SK-N-SH (cell line): ENCODE results near the gene GPC2. TPM values are rescaled to one million over a fixed set of nuclear protein-coding genes. Genes with fewer than 3 reads are reported as not detected.

ENCODE experiments used
- CTCF ChIA-PET: fragments of 300-600, 350-600 bp; formaldehyde crosslinking; extraction: SDS; loops from one replicate; lab custom pipeline; 2021; lab: Yijun Ruan, JAX
- POLR2A ChIA-PET: fragments of 350-600 bp; sonication (Branson Sonifier 250); formaldehyde crosslinking; extraction: SDS; loops from one replicate; lab custom pipeline; 2020; ENCODE audit warnings: antibody characterized with exemption, inconsistent platforms; lab: Yijun Ruan, JAX
- DNase-seq: peaks from one replicate; pipeline ENCODE4 v3.0.0; 2012
- H2AFZ ChIP-seq: fragments of 200-600 bp; sonication (generic); 2 replicates; pipeline ENCODE4 v1.8.1; 2016; ENCODE audit warnings: antibody characterized with exemption, mild to moderate bottlenecking, low read depth
- H3F3A ChIP-seq: fragments of 200-600 bp; sonication (generic); replicated peaks from 2 replicates; pipeline ENCODE3; 2016; ENCODE audit warnings: antibody characterized with exemption, mild to moderate bottlenecking; ENCODE audit not compliant: insufficient read depth
- H3K27ac ChIP-seq, 2 experiments: fragments of 200-500 bp in 1 of 2; fragments of 200-600 bp in 1 of 2; sonication (Bioruptor generic) in 1 of 2; sonication (generic), shearing (Covaris generic) in 1 of 2; 2 replicates each; pipeline versions ENCODE4 v1.5.1 to v1.6.1; 2014 to 2016; ENCODE audit warnings: low read depth in 2 of 2, inconsistent platforms in 1 of 2, low read length in 1 of 2, mild to moderate bottlenecking in 1 of 2, mixed read lengths in 1 of 2
- H3K27me3 ChIP-seq: fragments of 200-600 bp; sonication (generic), shearing (Covaris generic); 2 replicates; pipeline ENCODE4 v1.6.1; 2016; ENCODE audit warnings: mixed run types; ENCODE audit not compliant: insufficient read depth
- H3K36me3 ChIP-seq, 2 experiments: fragments of 200-500 bp in 1 of 2; fragments of 200-600 bp in 1 of 2; sonication (Bioruptor generic) in 1 of 2; sonication (generic) in 1 of 2; replicated peaks in 1 of 2; 2 replicates each; pipeline versions ENCODE3 to v1.5.1; 2014 to 2016; ENCODE audit warnings: low read length in 1 of 2, mild to moderate bottlenecking in 1 of 2; ENCODE audit not compliant: insufficient read depth in 2 of 2, control insufficient read depth in 1 of 2
- H3K4me1 ChIP-seq, 2 experiments: fragments of 200-500 bp in 1 of 2; fragments of 200-600 bp in 1 of 2; sonication (Bioruptor generic) in 1 of 2; sonication (generic), shearing (Covaris generic) in 1 of 2; 2 replicates each; pipeline versions ENCODE4 v1.5.1 to v1.6.1; 2014 to 2016; ENCODE audit warnings: low read depth in 1 of 2, low read length in 1 of 2, mixed run types in 1 of 2; ENCODE audit not compliant: insufficient read depth in 2 of 2, control insufficient read depth in 1 of 2
- H3K4me2 ChIP-seq: fragments of 200-600 bp; sonication (generic), shearing (Covaris generic); 2 replicates; pipeline ENCODE4 v1.6.1; 2017; ENCODE audit warnings: mixed run types
- H3K4me3 ChIP-seq, 2 experiments: fragments of 200-500 bp in 1 of 2; fragments of 200-600 bp in 1 of 2; sonication (Bioruptor generic) in 1 of 2; sonication (generic), shearing (Covaris generic) in 1 of 2; 2 replicates each; pipeline versions ENCODE4 v1.5.1 to v1.8.1; 2014 to 2016; ENCODE audit warnings: low read depth in 2 of 2, inconsistent platforms in 1 of 2, low read length in 1 of 2, mild to moderate bottlenecking in 1 of 2, mixed read lengths in 1 of 2, moderate library complexity in 1 of 2
- H3K79me2 ChIP-seq: fragments of 200-600 bp; sonication (generic); 2 replicates; pipeline ENCODE4 v1.8.1; 2017; ENCODE audit warnings: mild to moderate bottlenecking; ENCODE audit not compliant: insufficient read depth
- H3K9ac ChIP-seq: fragments of 200-600 bp; sonication (generic); 2 replicates; pipeline ENCODE4 v1.6.1; 2017; ENCODE audit warnings: mixed run types
- H3K9me2 ChIP-seq: fragments of 200-600 bp; sonication (generic); 2 replicates; pipeline ENCODE4 v1.6.1; 2017; ENCODE audit warnings: mixed run types
- H3K9me3 ChIP-seq: fragments of 200-600 bp; sonication (generic); 2 replicates; pipeline ENCODE4 v1.6.1; 2017; ENCODE audit warnings: mixed run types, mild to moderate bottlenecking, moderate library complexity
- H4K20me1 ChIP-seq: fragments of 200-600 bp; sonication (generic); 2 replicates; pipeline ENCODE4 v1.6.1; 2017; ENCODE audit warnings: mild to moderate bottlenecking, mixed run types; ENCODE audit not compliant: insufficient read depth
- EP300 ChIP-seq, 2 experiments: IDR thresholded peaks; 2 replicates each; pipeline versions ENCODE4 v1.4.0 to v1.6.1; 2012; ENCODE audit warnings: borderline replicate concordance in 1 of 2, low read depth in 1 of 2, low read length in 1 of 2
- EZH2phosphoT487 ChIP-seq: fragments of 200-600 bp; sonication (generic); IDR thresholded peaks from 2 replicates; pipeline ENCODE4 v1.6.1; 2017; ENCODE audit warnings: low read depth, mixed run types, mild to moderate bottlenecking, antibody characterized with exemption, moderate library complexity, borderline replicate concordance
- FOSL2 ChIP-seq: IDR thresholded peaks from 2 replicates; pipeline ENCODE4 v1.4.0; 2012; ENCODE audit warnings: low read depth, mild to moderate bottlenecking, moderate library complexity, borderline replicate concordance
- FOXJ3 ChIP-seq: sonication (generic); formaldehyde crosslinking; IDR thresholded peaks from 2 replicates; pipeline ENCODE4 v1.5.1; 2020; ENCODE audit warnings: mild to moderate bottlenecking, missing genetic modification reagents
- GABPA ChIP-seq: IDR thresholded peaks from 2 replicates; pipeline ENCODE4 v1.4.0; 2012; ENCODE audit warnings: low read depth, mild to moderate bottlenecking
- JUND ChIP-seq: IDR thresholded peaks from 2 replicates; pipeline ENCODE4 v1.4.0; 2012
- MEF2A ChIP-seq: IDR thresholded peaks from 2 replicates; pipeline ENCODE4 v1.4.0; 2012; ENCODE audit warnings: low read depth, borderline replicate concordance
- SMC3 ChIP-seq: IDR thresholded peaks from 2 replicates; pipeline ENCODE4 v1.6.1; 2012; ENCODE audit warnings: low read depth, low read length, improper control_type of control experiment
- TAF1 ChIP-seq: IDR thresholded peaks from 2 replicates; pipeline ENCODE4 v1.6.1; 2012; ENCODE audit warnings: low read depth, mild to moderate bottlenecking, low read length, moderate library complexity, borderline replicate concordance
- TCF12 ChIP-seq: IDR thresholded peaks from 2 replicates; pipeline ENCODE4 v1.4.0; 2012
- TEAD4 ChIP-seq: IDR thresholded peaks from 2 replicates; pipeline ENCODE4 v1.4.0; 2012; ENCODE audit warnings: mild to moderate bottlenecking, borderline replicate concordance; ENCODE audit not compliant: insufficient read depth
- USF1 ChIP-seq: IDR thresholded peaks from 2 replicates; pipeline ENCODE4 v1.4.0; 2012; ENCODE audit warnings: low read depth, borderline replicate concordance
- YY1 ChIP-seq: IDR thresholded peaks from 2 replicates; pipeline ENCODE4 v1.4.0; 2012; ENCODE audit warnings: low read depth, mild to moderate bottlenecking
- ZBTB33 ChIP-seq: IDR thresholded peaks from 2 replicates; pipeline ENCODE4 v1.4.0; 2012; ENCODE audit warnings: low read depth, borderline replicate concordance
- WGBS: methylation state at CpG from one replicate; pipeline ENCODE4 v1.1.6; 2017; ENCODE audit warnings: low lambda C conversion rate; 5-methylcytosine and 5-hydroxymethylcytosine counted together
- polyA plus RNA-seq, 3 experiments: library from polyadenylated mRNA; depleted of rRNA; stranded (reverse); fragments of >200 nt; gene quantifications; 2 replicates each; pipeline ENCODE4 v1.2.3, GENCODE V29; 2012
- TF ChIP-seq, protein P1 (sequence below): IDR thresholded peaks from 2 replicates; pipeline ENCODE4; 2012
- TF ChIP-seq, protein P2 (sequence below): fragments of 150-350 bp; IDR thresholded peaks from 2 replicates; pipeline ENCODE4 v1.6.1; 2016; ENCODE audit warnings: mild to moderate bottlenecking, low read depth, low read length

Gene GPC2
- polyA plus RNA-seq, 1 of the 3 experiments (the other 2 are of a cell fraction) = 12.9 TPM

DNA sequence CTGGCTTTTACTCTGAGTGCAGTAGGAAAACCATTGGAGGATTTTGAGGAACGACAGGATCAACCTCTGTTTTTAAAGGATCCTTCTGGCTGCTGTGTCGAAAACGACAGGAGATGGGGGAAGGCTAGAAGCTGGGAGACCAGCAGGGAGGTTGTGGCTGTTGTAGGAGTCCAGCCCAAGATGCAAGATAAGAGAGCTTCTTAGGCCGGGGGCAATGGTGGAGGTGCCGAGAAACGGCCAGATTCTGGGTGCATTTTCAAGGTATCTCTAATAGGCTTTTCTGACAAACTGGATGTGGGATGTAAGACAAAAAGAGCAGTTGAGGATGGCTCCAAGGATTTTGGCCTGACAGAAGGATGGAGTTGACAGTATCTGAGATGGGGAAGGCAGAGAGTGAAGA is 32.3 kb upstream of the GPC2 start:
- Histone ChIP-seq H3K36me3 (no peaks in the 10 kb centered on the region), H3K4me1 (no peaks in the 10 kb centered on the region), H3K4me2 (no peak overlapping the region), H3K27ac (no peak overlapping the region), H4K20me1 (no peaks in the 10 kb centered on the region), H3K9me2 (no peaks in the 10 kb centered on the region), H3K4me3 (no peak overlapping the region), H2AFZ (no peak overlapping the region), H3K27me3 (no peaks in the 10 kb centered on the region), H3K79me2 (no peaks in the 10 kb centered on the region), H3K9me3 (no peaks in the 10 kb centered on the region), H3K9ac (no peak overlapping the region), H3F3A (no peaks in the 10 kb centered on the region)
- ChIA-PET CTCF (interaction anchor here (15.9 kb wide), 1 partner anchor 75 kb away, joined by 262 read pairs; no protein-coding TSS in a partner anchor), POLR2A (no interaction called here)
- WGBS = 73% methylated on average over 6 of the region's 6 CpGs
- no peak for TF ChIP-seq JUND
- TF ChIP-seq, protein P1, sequence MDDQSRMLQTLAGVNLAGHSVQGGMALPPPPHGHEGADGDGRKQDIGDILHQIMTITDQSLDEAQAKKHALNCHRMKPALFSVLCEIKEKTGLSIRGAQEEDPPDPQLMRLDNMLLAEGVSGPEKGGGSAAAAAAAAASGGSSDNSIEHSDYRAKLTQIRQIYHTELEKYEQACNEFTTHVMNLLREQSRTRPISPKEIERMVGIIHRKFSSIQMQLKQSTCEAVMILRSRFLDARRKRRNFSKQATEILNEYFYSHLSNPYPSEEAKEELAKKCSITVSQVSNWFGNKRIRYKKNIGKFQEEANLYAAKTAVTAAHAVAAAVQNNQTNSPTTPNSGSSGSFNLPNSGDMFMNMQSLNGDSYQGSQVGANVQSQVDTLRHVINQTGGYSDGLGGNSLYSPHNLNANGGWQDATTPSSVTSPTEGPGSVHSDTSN = no peak
- TF ChIP-seq FOSL2 = no peak
- no peak for TF ChIP-seq GABPA
- no peak for TF ChIP-seq SMC3
- TF ChIP-seq EP300 (IDR thresholded peaks at IDR 0.05; ENCODE audit: borderline replicate concordance in 1 of 2, low read depth in 1 of 2, low read length in 1 of 2) = no peak
- no peak for TF ChIP-seq YY1
- no peak for TF ChIP-seq MEF2A
- no peak for TF ChIP-seq TAF1
- TF ChIP-seq, protein P2, sequence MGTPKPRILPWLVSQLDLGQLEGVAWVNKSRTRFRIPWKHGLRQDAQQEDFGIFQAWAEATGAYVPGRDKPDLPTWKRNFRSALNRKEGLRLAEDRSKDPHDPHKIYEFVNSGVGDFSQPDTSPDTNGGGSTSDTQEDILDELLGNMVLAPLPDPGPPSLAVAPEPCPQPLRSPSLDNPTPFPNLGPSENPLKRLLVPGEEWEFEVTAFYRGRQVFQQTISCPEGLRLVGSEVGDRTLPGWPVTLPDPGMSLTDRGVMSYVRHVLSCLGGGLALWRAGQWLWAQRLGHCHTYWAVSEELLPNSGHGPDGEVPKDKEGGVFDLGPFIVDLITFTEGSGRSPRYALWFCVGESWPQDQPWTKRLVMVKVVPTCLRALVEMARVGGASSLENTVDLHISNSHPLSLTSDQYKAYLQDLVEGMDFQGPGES = no peak
- TF ChIP-seq FOXJ3 (CRISPR knock-in tag) = no peak
- no peak for DNase-seq

- H3F3A ChIP-seq = no peaks in the 10 kb centered on the region
- H3K36me3 ChIP-seq = no peaks in the 10 kb centered on the region
- 69% methylated on average over 6 of the region's 6 CpGs for WGBS
- no peaks in the 10 kb centered on the region for H3K27me3 ChIP-seq
- no peaks in the 10 kb centered on the region for H3K9me2 ChIP-seq
- H3K27ac ChIP-seq = no peak overlapping the region
- POLR2A ChIA-PET = no interaction called here
- CTCF ChIA-PET = interaction anchor here (1.0 to 15.9 kb wide), 2 partner anchors 8 to 75 kb away, joined by 3 to 262 read pairs; no protein-coding TSS in a partner anchor
- H2AFZ ChIP-seq = no peak overlapping the region
- TF ChIP-seq TEAD4 (no peak), MEF2A (no peak), TCF12 (no peak), YY1 (no peak), ZBTB33 (no peak), EZH2phosphoT487 (no peak), FOXJ3 (CRISPR knock-in tag) (no peak), USF1 (no peak)
- H3K79me2 ChIP-seq = no peaks in the 10 kb centered on the region
- H3K9ac ChIP-seq = no peak overlapping the region
- no peaks in the 10 kb centered on the region for H3K9me3 ChIP-seq
- no peak overlapping the region for H3K4me3 ChIP-seq
- H3K4me2 ChIP-seq = no peak overlapping the region
- no peaks in the 10 kb centered on the region for H4K20me1 ChIP-seq
- H3K4me1 ChIP-seq = no peaks in the 10 kb centered on the region
- DNase-seq = no peak
These were observed 31.8 kb upstream of the GPC2 start for GRCh38 chr7:100208911-100209408.
